Measurements from ENCODE around the gene SYCP3. TPM values are rescaled to one million over a fixed set of nuclear protein-coding genes. Genes with fewer than 3 reads are reported as not detected.

The SYCP3 gene
- polyA plus RNA-seq, 1 donor from 2014 or later = 3.4 TPM

GRCh38 chr12:101691503-101692096 is 47.7 kb downstream of the SYCP3 start:
- Histone ChIP-seq H3K9me2 (ENCODE audit: insufficient read depth, low read length) (no peaks in the 10 kb centered on the region), H4K20me1 (ENCODE audit: insufficient read depth) (no peaks in the 10 kb centered on the region), H3K36me3 (ENCODE audit: insufficient read depth, low read length) (no peaks in the 10 kb centered on the region), H3K79me2 (replicated peaks; ENCODE audit: insufficient read depth, low read length) (no peaks in the 10 kb centered on the region), H3K27me3 (ENCODE audit: insufficient read depth, low read depth, low read length) (no peaks in the 10 kb centered on the region), H3K4me2 (ENCODE audit: low read length) (no peak overlapping the region), H3K27ac (ENCODE audit: low read length) (no peak overlapping the region), H3K9me3 (ENCODE audit: low read length) (no peaks in the 10 kb centered on the region), H3K9ac (ENCODE audit: low read length) (no peak overlapping the region), H3K4me3 (ENCODE audit: low read length) (no peak overlapping the region), H2AFZ (ENCODE audit: low read depth, low read length) (no peak overlapping the region), H3F3A (ENCODE audit: insufficient read depth, low read length, poor library complexity, severe bottlenecking) (no peaks in the 10 kb centered on the region)
- TF ChIP-seq, protein P1, sequence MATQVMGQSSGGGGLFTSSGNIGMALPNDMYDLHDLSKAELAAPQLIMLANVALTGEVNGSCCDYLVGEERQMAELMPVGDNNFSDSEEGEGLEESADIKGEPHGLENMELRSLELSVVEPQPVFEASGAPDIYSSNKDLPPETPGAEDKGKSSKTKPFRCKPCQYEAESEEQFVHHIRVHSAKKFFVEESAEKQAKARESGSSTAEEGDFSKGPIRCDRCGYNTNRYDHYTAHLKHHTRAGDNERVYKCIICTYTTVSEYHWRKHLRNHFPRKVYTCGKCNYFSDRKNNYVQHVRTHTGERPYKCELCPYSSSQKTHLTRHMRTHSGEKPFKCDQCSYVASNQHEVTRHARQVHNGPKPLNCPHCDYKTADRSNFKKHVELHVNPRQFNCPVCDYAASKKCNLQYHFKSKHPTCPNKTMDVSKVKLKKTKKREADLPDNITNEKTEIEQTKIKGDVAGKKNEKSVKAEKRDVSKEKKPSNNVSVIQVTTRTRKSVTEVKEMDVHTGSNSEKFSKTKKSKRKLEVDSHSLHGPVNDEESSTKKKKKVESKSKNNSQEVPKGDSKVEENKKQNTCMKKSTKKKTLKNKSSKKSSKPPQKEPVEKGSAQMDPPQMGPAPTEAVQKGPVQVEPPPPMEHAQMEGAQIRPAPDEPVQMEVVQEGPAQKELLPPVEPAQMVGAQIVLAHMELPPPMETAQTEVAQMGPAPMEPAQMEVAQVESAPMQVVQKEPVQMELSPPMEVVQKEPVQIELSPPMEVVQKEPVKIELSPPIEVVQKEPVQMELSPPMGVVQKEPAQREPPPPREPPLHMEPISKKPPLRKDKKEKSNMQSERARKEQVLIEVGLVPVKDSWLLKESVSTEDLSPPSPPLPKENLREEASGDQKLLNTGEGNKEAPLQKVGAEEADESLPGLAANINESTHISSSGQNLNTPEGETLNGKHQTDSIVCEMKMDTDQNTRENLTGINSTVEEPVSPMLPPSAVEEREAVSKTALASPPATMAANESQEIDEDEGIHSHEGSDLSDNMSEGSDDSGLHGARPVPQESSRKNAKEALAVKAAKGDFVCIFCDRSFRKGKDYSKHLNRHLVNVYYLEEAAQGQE (IDR thresholded peaks at IDR 0.05; ENCODE audit: borderline replicate concordance) = no peak
- no peak for TF ChIP-seq EZH2 (IDR thresholded peaks at IDR 0.05; ENCODE audit: borderline replicate concordance, insufficient read depth, low read length, poor library complexity, severe bottlenecking)
- no peak for TF ChIP-seq RAD21 (conservative IDR thresholded peaks at IDR 0.05)
- TF ChIP-seq EP300 (conservative IDR thresholded peaks at IDR 0.05; ENCODE audit: poor library complexity, severe bottlenecking) = no peak

DNA sequence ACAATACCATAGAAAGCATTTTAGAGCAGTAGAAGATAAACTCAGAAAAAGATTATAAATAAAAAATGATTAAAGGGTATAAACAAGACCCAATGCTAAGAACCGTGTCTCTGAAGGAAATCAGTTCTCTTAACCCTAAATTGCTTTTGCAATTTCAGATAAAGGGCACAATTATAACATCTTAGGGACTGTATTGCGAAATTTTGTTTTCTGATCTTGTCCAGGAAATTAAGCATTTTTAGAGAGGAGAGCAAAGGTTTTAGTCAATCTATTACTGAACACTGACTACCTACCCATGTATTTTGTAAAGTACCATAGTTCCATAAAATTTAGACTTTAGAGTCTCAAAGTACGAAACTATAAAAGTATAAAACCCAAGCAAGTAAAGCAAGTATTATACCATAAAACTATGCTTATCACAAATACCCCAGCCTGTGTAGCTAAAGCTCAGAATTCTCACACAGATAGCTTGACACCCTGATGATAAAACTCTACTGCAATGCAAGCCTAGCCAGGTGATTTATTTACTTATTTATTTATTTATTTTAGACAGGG is 48.6 kb downstream of the SYCP3 start:
- Histone ChIP-seq H3K4me3 (ENCODE audit: low read length) (no peak overlapping the region), H2AFZ (ENCODE audit: low read depth, low read length) (no peak overlapping the region), H3F3A (ENCODE audit: insufficient read depth, low read length, poor library complexity, severe bottlenecking) (no peaks in the 10 kb centered on the region), H4K20me1 (ENCODE audit: insufficient read depth) (no peaks in the 10 kb centered on the region), H3K9me2 (ENCODE audit: insufficient read depth, low read length) (no peaks in the 10 kb centered on the region), H3K4me2 (ENCODE audit: low read length) (no peak overlapping the region), H3K79me2 (replicated peaks; ENCODE audit: insufficient read depth, low read length) (no peaks in the 10 kb centered on the region), H3K9me3 (ENCODE audit: low read length) (no peaks in the 10 kb centered on the region), H3K27me3 (ENCODE audit: insufficient read depth, low read depth, low read length) (no peaks in the 10 kb centered on the region), H3K27ac (ENCODE audit: low read length) (no peak overlapping the region), H3K36me3 (ENCODE audit: insufficient read depth, low read length) (no peaks in the 10 kb centered on the region), H3K9ac (ENCODE audit: low read length) (no peak overlapping the region)
- no peak for TF ChIP-seq SMC3 (conservative IDR thresholded peaks at IDR 0.05; ENCODE audit: poor library complexity)
- TF ChIP-seq CTCF (IDR thresholded peaks at IDR 0.05; ENCODE audit: poor library complexity, severe bottlenecking) = no peak
- no peak for TF ChIP-seq POLR2AphosphoS5 (IDR thresholded peaks at IDR 0.05)

DNA sequence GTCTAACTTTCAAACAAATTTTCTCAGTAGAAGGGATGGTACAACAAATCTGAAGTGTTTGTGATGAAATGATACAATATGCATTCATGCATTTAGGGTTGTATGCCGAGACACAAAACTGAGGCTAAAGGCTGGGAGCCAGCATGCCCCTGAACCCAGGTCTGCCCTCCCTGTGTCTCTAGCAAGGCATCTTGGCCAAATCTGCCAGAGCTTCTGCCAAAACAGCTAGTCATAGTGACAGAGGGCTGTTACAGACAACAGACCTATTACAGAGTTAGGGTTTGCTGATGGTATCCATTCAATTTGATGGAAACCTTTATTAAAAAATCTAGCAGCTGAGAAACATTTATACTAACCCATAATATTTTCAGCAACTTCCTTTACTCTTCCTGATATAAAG is 53.1 kb downstream of the SYCP3 start:
- H3K27me3 ChIP-seq (ENCODE audit: insufficient read depth, low read depth, low read length) = no peaks in the 10 kb centered on the region
- no peak overlapping the region for H3K4me2 ChIP-seq (ENCODE audit: low read length)
- H3K9me3 ChIP-seq (ENCODE audit: low read length) = no peaks in the 10 kb centered on the region
- H3F3A ChIP-seq (ENCODE audit: insufficient read depth, low read length, poor library complexity, severe bottlenecking) = no peaks in the 10 kb centered on the region
- H2AFZ ChIP-seq (ENCODE audit: low read depth, low read length) = no peak overlapping the region
- no peaks in the 10 kb centered on the region for H3K79me2 ChIP-seq (replicated peaks; ENCODE audit: insufficient read depth, low read length)
- no peaks in the 10 kb centered on the region for H4K20me1 ChIP-seq (ENCODE audit: insufficient read depth)
- no peaks in the 10 kb centered on the region for H3K36me3 ChIP-seq (ENCODE audit: insufficient read depth, low read length)
- H3K4me3 ChIP-seq (ENCODE audit: low read length) = no peak overlapping the region
- no peak for TF ChIP-seq TAF1 (IDR thresholded peaks at IDR 0.05; ENCODE audit: low read depth)
- no peak for TF ChIP-seq RAD21 (conservative IDR thresholded peaks at IDR 0.05)
- no peak for TF ChIP-seq EZH2 (IDR thresholded peaks at IDR 0.05; ENCODE audit: borderline replicate concordance, insufficient read depth, low read length, poor library complexity, severe bottlenecking)
- TF ChIP-seq MXI1 (conservative IDR thresholded peaks at IDR 0.05; ENCODE audit: poor library complexity, severe bottlenecking) = no peak
- no peak for TF ChIP-seq CTCF (IDR thresholded peaks at IDR 0.05; ENCODE audit: poor library complexity, severe bottlenecking)
- TF ChIP-seq EP300 (conservative IDR thresholded peaks at IDR 0.05; ENCODE audit: poor library complexity, severe bottlenecking) = no peak
- TF ChIP-seq POLR2AphosphoS5 (IDR thresholded peaks at IDR 0.05) = no peak
- TF ChIP-seq, protein P1 (IDR thresholded peaks at IDR 0.05; ENCODE audit: borderline replicate concordance) = no peak
- TF ChIP-seq SMC3 (conservative IDR thresholded peaks at IDR 0.05; ENCODE audit: poor library complexity) = no peak
- H3K27ac ChIP-seq (ENCODE audit: low read length) = no peak overlapping the region
- no peaks in the 10 kb centered on the region for H3K9me2 ChIP-seq (ENCODE audit: insufficient read depth, low read length)
- no peak overlapping the region for H3K9ac ChIP-seq (ENCODE audit: low read length)
